HG03575 (cell line): ENCODE data around the gene BORCS6.

Source experiments
- ATAC-seq: cut with Tn5 transposase; IDR thresholded peaks from one replicate; pipeline ENCODE4 v1.9.1; 2021; ENCODE audit not compliant: unreplicated experiment, insufficient number of reproducible peaks, low FRiP score; ENCODE audit errors: extremely low read depth

BORCS6 gene

DNA sequence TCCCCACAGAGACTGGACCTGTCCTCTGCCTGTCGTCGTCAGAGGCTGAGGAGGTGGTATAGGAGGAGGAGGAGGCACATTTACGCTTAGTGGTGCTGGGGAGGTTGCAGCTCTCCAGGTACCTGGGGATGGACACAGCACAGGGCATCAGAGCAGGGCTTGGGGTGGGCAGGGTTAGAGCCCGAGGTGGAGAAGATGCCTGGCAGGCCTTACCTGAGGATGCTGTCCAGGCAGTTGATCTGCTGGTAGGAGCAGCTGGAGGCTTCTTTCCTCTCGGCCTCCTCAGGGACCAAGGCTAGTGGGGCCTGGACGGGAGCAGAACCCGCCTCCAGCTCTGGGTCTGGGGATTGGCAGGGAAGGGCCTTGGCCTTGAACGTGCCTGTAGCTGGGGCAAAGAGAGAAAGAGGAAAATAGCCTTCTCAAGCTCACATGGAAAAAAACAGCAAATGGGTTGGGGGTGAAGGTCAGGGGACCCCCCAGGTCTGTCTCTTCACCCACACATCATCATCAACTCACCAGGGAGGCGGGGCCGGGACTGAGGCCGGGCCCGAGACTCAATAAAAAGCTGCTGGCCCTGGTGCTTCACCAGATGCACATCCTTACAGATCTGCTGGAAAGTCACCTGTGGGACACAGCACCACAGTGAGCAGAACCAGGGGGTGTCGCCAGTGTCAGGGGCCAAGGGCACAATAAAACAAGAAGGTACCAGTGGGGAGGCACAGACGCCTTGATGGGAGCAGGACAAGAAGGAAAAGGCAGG lies 43.4 kb downstream of the BORCS6 start:
- no peak for ATAC-seq

DNA sequence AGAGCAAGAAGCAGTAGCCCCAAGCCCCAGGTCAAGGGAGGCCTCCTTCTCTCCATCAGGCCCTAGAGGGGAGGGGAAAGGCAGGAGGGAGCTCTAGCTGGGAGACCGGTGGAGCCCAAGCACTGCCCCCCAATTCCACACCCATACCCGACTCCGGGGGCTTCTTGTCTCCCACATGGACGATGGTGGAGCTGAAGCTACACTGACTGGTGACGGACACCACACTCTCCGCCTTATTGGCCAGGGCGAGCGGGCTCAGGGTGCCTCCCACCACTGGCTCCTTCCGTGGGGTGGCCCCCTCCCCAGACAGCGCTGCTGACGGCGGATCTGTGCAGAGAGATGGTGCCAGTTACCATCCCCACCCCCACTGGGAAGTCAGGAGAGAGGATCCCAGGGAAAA lies 44.2 kb downstream of the BORCS6 start:
- ATAC-seq, result no peak

DNA sequence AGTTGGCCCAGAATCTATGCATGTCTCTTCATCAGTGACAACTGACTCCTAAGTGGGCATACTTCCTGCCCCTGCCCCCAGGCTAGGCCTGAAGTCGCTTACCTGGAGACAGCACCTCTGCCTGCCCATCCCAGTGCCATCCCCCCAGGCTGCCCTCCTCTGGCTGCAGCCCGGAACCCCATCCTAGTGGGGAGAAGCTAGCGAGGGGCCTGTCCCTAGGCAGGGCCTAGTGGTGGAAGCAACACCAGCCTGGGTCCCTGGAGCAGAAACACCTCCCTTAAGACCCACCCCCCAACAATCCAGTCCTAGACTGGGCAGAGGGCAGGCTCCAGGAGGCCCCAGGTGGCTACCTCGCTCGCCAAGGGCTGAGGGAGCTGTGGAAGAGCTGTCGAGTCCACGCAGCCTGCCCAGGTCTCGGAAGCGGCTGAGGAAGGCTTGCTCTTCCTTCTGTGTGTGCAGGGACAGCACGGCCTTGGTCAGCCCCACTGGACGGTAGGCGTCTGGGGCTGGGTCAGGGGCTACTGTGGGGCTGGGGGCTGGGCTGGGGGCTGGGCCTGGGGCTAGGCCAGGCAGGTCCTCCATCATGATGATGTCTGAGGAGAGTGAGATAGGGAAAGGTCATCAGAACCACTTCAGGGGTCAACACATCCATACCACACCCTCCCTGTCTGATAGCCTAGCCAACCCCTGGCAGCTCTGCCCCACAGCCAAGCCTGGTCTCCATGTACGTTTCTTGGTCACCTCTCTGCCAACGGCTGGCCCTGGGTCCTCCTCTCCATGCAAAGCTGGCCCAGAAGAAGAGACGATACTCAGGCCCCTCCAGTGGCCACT lies 45.4 kb downstream of the BORCS6 start:
- no peak for ATAC-seq

DNA sequence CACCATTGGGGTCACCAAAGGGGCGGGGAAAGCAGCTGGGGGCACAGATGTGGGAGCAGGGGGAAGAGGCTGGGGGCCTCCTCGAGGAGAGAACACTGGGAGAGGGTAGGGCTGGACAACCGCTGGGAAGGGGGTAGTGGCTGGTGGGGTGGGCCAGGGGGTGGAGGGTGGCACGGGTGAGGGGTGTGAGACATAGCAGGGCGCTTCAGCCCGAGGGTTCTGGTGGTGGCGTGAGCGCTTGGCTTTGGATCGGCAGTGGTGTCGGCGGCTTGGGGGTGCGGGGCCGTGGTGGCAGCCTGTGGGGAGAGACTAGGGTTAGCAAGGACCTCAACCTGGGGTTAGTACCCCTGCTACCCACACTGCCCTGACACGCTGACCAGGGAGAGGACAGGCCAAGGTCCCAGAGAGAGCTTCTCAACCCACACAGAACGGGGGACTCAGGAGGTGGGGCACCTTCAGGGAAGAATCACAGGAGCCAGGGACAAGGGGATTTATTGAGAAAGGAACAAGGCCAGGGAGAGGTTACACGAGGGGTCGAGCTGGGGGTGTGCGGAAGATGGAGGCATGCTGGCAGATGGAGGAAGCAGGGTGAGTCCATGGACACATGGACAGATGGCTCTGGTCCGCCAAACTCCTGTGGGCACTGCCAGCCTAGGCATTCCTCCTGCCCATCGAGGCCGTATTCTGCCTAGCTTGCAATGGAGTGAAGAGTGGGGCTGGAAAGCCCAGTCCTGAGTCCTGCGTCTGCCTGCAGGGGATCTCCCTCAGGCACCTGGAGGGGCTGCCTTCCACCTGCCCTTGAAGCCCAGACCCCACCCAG lies 46.2 kb downstream of the BORCS6 start:
- no peak for ATAC-seq

DNA sequence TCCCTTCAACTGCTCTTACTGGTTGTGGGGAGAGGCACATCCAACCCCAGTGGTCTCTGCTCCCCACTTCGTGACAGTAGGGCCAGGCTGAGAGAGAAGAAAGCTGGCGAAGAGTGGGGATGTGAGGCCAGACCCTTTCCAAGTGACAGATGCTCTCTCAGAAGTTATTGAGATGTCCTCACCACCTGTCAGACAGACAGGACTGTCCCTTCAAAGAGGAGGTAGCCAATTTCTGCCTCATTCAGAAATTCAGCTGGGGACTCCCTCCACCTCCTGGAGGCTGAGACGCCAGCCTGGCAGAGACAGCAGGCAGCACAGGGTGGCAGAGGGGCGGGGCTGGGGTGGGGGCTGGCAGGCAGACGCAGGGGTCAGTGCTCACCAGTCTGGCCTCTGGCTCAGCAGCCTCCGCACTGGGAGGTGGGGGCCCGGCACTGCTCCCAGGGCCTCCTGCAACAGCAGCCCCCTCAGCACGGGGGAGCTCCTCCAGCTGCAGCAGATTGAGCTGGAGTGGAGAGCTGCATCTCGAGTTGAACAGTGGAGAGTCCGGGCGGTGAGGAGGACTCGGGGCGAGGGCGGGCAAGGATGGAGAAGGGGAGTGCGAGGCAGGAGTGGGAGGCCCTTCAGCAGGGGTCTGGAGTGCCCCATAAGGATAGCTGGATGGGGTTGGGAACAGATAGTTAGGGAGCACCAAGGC lies 46.9 kb downstream of the BORCS6 start:
- ATAC-seq, result no peak

DNA sequence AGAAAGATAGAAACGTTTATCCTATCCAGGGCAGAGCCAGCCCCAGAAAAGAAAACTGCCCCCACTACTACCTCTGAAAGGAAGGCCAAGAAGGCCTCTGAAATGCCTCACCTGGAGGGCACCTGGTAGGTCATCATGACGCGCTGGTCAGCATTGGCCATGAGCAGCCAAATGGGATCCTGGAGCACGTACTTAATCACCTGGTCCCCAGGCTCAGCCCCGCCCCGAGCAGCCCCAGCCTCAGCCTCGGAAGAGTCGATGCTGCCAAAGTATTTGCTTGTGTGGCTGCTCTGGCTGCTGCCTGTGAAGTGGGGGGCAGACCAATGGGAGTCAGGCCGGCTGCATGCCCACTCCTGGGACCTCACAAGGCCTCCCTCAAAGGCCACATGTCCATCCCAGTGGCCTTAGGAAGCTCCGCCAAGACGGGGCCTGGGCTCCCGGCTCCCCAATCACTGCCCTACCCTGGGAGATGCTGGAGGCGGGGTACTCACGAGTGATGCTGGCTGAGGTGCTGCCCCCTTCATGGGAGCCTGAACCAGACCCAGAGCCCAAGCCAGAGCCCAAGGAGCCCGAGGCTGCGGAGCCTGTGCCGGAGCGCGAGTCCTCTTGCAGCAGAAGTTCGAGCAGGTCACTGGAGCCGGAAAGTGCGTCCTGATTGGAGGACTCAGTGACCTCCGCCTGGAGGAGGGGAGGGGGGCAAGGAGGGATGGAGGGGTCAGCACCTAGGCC lies 47.7 kb downstream of the BORCS6 start:
- ATAC-seq, result no peak

DNA sequence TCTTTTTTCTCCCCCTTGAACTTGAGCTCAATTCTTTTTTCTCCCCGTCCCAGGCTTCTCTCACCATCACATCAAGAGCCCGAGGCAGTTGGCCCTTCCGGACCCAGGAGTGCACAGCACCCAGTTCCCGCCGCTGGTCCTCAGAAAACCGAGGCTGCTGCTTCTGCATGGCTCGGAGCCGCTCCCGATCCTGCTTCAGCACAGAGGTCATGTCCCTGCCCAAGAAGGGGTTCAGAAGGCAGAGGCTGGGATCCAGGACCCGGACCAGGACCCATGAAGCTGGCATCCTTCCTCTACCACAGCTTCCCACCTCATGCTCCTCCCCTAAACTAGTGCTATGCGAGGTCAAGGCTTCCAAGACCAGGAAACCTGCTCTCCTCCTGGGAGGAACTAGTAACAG lies 48.2 kb downstream of the BORCS6 start:
- no peak for ATAC-seq

DNA sequence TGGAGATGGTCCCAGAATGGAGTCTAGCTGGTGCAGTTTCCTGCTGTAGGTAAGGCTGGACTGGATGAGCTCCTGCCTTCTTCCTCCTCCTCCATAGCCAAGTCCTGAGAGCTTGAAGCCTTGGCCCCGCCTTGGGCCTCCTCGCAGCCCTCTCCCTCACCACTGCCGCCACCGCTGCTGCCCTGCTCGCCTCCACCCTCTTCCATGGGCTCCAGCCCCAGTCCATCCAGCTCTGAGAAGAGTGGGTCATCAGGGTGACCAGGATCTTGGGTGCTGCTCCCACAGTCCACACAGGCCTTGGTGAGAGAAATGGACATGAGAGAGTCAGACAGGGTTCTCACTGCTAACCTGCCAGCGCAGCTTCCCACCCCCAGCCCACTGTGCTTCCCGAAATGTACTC lies 48.9 kb downstream of the BORCS6 start:
- ATAC-seq, result no peak

DNA sequence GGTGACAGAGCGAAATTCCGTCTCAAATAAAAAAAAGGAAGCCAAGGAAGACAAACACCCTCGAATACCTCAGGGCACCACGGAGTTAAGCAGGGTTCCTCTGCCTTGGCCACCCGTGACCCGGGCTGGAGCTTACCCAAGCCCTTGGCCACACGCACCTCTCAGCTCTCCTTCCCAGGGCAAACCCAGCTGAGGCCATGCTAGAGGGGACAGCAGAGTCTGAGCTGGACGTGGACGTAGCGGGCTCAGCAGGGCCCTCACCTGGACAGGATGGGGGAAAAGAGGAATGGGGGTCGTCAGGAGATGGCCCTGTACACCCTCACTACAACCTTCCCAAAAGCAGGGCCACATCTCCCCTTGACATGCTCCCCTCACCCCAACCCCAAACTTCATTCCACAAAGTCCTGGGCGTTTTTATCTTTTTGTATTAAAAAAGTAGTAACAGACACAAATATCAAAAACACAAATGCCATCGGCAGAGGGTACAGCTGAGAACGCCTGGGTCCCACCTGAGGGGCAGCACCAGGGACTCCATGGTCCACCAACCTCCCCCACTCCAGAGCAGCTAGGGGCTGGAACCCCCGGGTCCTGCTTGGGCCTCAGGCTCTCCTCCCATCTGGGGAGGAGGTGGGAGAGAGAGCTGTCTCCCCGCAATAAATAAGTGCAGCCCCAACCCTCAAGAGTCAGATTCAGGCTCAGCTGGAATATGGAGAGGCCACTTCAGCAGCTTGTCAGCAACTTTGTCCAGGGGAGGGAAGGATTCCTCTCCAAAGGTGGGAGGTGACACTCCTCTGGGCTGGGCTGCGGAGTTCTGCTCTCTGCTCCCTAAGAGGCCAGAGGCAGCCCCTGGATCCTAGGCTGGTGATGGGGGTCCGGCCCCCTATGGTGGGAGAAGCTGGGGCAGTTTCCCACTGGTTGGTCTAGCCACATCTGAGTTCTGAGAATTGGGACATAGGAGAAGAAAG lies 49.6 kb downstream of the BORCS6 start:
- no peak for ATAC-seq

DNA sequence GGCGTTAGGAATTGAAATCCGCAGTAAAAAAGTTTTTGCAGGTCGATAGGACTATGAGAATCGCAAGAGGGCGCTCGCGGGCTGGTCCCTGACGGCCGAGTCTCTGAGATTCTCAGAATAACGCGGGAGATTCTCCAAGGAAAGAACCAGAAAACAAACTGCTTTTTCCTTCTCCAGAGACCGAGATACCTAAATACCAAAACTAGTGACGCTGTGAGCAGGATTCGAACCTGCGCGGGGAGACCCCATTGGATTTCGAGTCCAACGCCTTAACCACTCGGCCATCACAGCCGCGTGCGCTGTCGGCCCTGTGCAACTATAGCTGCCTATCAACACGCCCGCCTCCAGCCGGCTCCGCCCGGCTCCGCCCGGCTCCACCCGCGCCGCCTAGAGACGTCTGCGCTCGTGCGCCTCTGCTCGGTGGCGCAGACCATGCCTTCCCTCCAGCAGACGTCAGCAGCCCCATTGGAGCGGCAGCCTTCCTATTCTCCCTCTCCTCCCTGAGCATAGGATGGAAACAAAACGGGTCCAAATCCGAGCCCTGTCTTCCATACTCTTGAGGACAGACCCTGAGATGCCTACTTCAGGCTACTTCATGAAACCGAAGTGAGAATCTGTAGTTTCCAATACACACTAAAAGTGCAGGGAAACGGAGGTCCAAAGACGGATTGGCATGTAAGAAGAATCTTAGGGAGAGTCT lies 51.2 kb downstream of the BORCS6 start:
- peak; percentile 30 for ATAC-seq

DNA sequence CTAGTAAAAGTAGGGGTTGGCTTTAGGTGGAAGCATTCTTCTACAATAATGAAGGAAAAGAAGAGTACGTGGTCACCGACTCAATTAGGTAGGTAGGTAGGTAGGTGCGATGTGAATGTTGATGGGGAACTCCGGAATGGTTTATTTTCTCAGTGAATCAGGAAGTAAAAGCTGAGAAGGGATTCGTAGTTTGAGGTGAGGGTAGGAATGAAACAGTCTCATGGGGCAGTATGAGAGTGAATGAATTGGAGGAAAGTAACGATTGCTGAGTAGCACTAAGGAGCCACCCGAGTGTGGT lies 51.7 kb downstream of the BORCS6 start:
- ATAC-seq, result no peak
